ENCODE measurements around the gene CNTN6. TPM values are rescaled to one million over a fixed set of nuclear protein-coding genes. Genes with fewer than 3 reads are reported as not detected.

CNTN6 gene
- total RNA-seq, 2 donors from 2014 or later = not detected

- no peak for ATAC-seq
Observed at GRCh38 chr3:1272546-1273265, 179.9 kb downstream of the CNTN6 start.

GRCh38 chr3:1275495-1275894 lies 182.7 kb downstream of the CNTN6 start:
- Mint-ChIP-seq H3K27ac (no peak overlapping the region), H3K36me3 (peaks cover 4% of the 10 kb centered on the region), H3K9me3 (peaks cover 18% of the 10 kb centered on the region), H3K4me1 (ENCODE audit: low read depth in 2 of 2) (no peaks in the 10 kb centered on the region), H3K27me3 (no peaks in the 10 kb centered on the region), H3K4me3 (no peak overlapping the region)
- ATAC-seq (no peak), DNase-seq (ENCODE audit: low spot score) (no peak)

More at GRCh38 chr3:1272546-1273265, 179.9 kb downstream of the CNTN6 start:
- H3K27ac Mint-ChIP-seq = no peak overlapping the region
- no peak overlapping the region for H3K4me3 Mint-ChIP-seq
- no peaks in the 10 kb centered on the region for H3K4me1 Mint-ChIP-seq (ENCODE audit: low read depth in 2 of 2)
- no peaks in the 10 kb centered on the region for H3K27me3 Mint-ChIP-seq
- no peak for DNase-seq (ENCODE audit: low spot score)
- peaks cover 18% of the 10 kb centered on the region for H3K9me3 Mint-ChIP-seq
- H3K36me3 Mint-ChIP-seq = peaks cover 4% of the 10 kb centered on the region

- Mint-ChIP-seq H3K27me3 (no peaks in the 10 kb centered on the region), H3K4me3 (no peak overlapping the region), H3K36me3 (peaks cover 5% of the 10 kb centered on the region)
Observed at GRCh38 chr3:1287815-1288214, 195.0 kb downstream of the CNTN6 start.

GRCh38 chr3:1288805-1289494 lies 196.1 kb downstream of the CNTN6 start:
- ATAC-seq (no peak), DNase-seq (ENCODE audit: low spot score) (no peak)
- peaks cover 16% of the 10 kb centered on the region for H3K9me3 Mint-ChIP-seq
- H3K4me3 Mint-ChIP-seq = no peak overlapping the region
- no peaks in the 10 kb centered on the region for H3K27me3 Mint-ChIP-seq
- H3K4me1 Mint-ChIP-seq (ENCODE audit: low read depth in 2 of 2) = no peaks in the 10 kb centered on the region
- peaks cover 4% of the 10 kb centered on the region for H3K36me3 Mint-ChIP-seq
- no peak overlapping the region for H3K27ac Mint-ChIP-seq

More at GRCh38 chr3:1287815-1288214, 195.0 kb downstream of the CNTN6 start:
- no peak for DNase-seq (ENCODE audit: low spot score)
- Mint-ChIP-seq H3K4me1 (ENCODE audit: low read depth in 2 of 2) (no peaks in the 10 kb centered on the region), H3K9me3 (peaks cover 11% of the 10 kb centered on the region), H3K27ac (no peak overlapping the region)
- ATAC-seq = no peak

- no peaks in the 10 kb centered on the region for H3K27me3 Mint-ChIP-seq
- DNase-seq (ENCODE audit: low spot score) (no peak), ATAC-seq (no peak)
- H3K9me3 Mint-ChIP-seq = peaks cover 12% of the 10 kb centered on the region
- H3K27ac Mint-ChIP-seq = no peak overlapping the region
- no peaks in the 10 kb centered on the region for H3K4me1 Mint-ChIP-seq (ENCODE audit: low read depth in 2 of 2)
- peaks cover 4% of the 10 kb centered on the region for H3K36me3 Mint-ChIP-seq
- H3K4me3 Mint-ChIP-seq = no peak overlapping the region
Observed at GRCh38 chr3:1292571-1293071, 199.8 kb downstream of the CNTN6 start.

GRCh38 chr3:1294586-1294985 lies 201.8 kb downstream of the CNTN6 start:
- ATAC-seq (no peak), DNase-seq (ENCODE audit: low spot score) (no peak)
- H3K36me3 Mint-ChIP-seq = peaks cover 4% of the 10 kb centered on the region
- no peak overlapping the region for H3K4me3 Mint-ChIP-seq
- no peak overlapping the region for H3K27ac Mint-ChIP-seq
- no peaks in the 10 kb centered on the region for H3K4me1 Mint-ChIP-seq (ENCODE audit: low read depth in 2 of 2)
- H3K27me3 Mint-ChIP-seq = no peaks in the 10 kb centered on the region
- H3K9me3 Mint-ChIP-seq = peaks cover 12% of the 10 kb centered on the region

GRCh38 chr3:1318296-1319005 lies 225.6 kb downstream of the CNTN6 start:
- DNase-seq (ENCODE audit: low spot score) = no peak
- no peak for ATAC-seq
- peaks cover 10% of the 10 kb centered on the region for H3K9me3 Mint-ChIP-seq
- no peaks in the 10 kb centered on the region for H3K4me1 Mint-ChIP-seq (ENCODE audit: low read depth in 2 of 2)
- H3K27ac Mint-ChIP-seq = no peak overlapping the region
- H3K36me3 Mint-ChIP-seq = no peaks in the 10 kb centered on the region
- no peaks in the 10 kb centered on the region for H3K27me3 Mint-ChIP-seq
- H3K4me3 Mint-ChIP-seq = no peak overlapping the region

- no peak for DNase-seq (ENCODE audit: low spot score)
- no peaks in the 10 kb centered on the region for H3K27me3 Mint-ChIP-seq
- no peak overlapping the region for H3K4me3 Mint-ChIP-seq
- no peaks in the 10 kb centered on the region for H3K4me1 Mint-ChIP-seq (ENCODE audit: low read depth in 2 of 2)
- no peak for ATAC-seq
- no peak overlapping the region for H3K27ac Mint-ChIP-seq
- H3K36me3 Mint-ChIP-seq = peaks cover 4% of the 10 kb centered on the region
- peaks cover 18% of the 10 kb centered on the region for H3K9me3 Mint-ChIP-seq
Observed at GRCh38 chr3:1326546-1326945, 233.7 kb downstream of the CNTN6 start.

- Mint-ChIP-seq H3K36me3 (no peaks in the 10 kb centered on the region), H3K27me3 (no peaks in the 10 kb centered on the region), H3K4me3 (no peak overlapping the region), H3K27ac (no peak overlapping the region), H3K9me3 (peaks cover 24% of the 10 kb centered on the region), H3K4me1 (ENCODE audit: low read depth in 2 of 2) (no peaks in the 10 kb centered on the region)
- ATAC-seq = no peak
- no peak for DNase-seq (ENCODE audit: low spot score)
Observed at GRCh38 chr3:1330107-1330506, 237.3 kb downstream of the CNTN6 start.

- no peaks in the 10 kb centered on the region for H3K4me1 Mint-ChIP-seq (ENCODE audit: low read depth in 2 of 2)
- H3K4me3 Mint-ChIP-seq = no peak overlapping the region
- ATAC-seq (no peak), DNase-seq (ENCODE audit: low spot score) (no peak)
- no peaks in the 10 kb centered on the region for H3K27me3 Mint-ChIP-seq
- H3K27ac Mint-ChIP-seq = no peak overlapping the region
- H3K9me3 Mint-ChIP-seq = peaks cover 3% of the 10 kb centered on the region
- H3K36me3 Mint-ChIP-seq = peaks cover 5% of the 10 kb centered on the region
Observed at GRCh38 chr3:1346386-1346785, 253.6 kb downstream of the CNTN6 start.

GRCh38 chr3:1348547-1348946 lies 255.7 kb downstream of the CNTN6 start:
- ATAC-seq = no peak
- H3K9me3 Mint-ChIP-seq = peaks cover 2% of the 10 kb centered on the region
- H3K4me1 Mint-ChIP-seq (ENCODE audit: low read depth in 2 of 2) = no peaks in the 10 kb centered on the region
- no peak overlapping the region for H3K27ac Mint-ChIP-seq
- no peak overlapping the region for H3K4me3 Mint-ChIP-seq
- H3K36me3 Mint-ChIP-seq = peaks cover 5% of the 10 kb centered on the region
- DNase-seq (ENCODE audit: low spot score) = no peak
- H3K27me3 Mint-ChIP-seq = no peaks in the 10 kb centered on the region

GRCh38 chr3:1350885-1351284 lies 258.1 kb downstream of the CNTN6 start:
- peaks cover 7% of the 10 kb centered on the region for H3K9me3 Mint-ChIP-seq
- no peak overlapping the region for H3K4me3 Mint-ChIP-seq
- ATAC-seq (no peak), DNase-seq (ENCODE audit: low spot score) (no peak)
- no peaks in the 10 kb centered on the region for H3K27me3 Mint-ChIP-seq
- H3K4me1 Mint-ChIP-seq (ENCODE audit: low read depth in 2 of 2) = no peaks in the 10 kb centered on the region
- H3K27ac Mint-ChIP-seq = no peak overlapping the region
- peaks cover 5% of the 10 kb centered on the region for H3K36me3 Mint-ChIP-seq

- peaks cover 14% of the 10 kb centered on the region for H3K9me3 Mint-ChIP-seq
- no peak overlapping the region for H3K27ac Mint-ChIP-seq
- H3K27me3 Mint-ChIP-seq = no peaks in the 10 kb centered on the region
- H3K36me3 Mint-ChIP-seq = no peaks in the 10 kb centered on the region
- ATAC-seq = no peak
- H3K4me1 Mint-ChIP-seq (ENCODE audit: low read depth in 2 of 2) = no peaks in the 10 kb centered on the region
- DNase-seq (ENCODE audit: low spot score) = no peak
- H3K4me3 Mint-ChIP-seq = no peak overlapping the region
Observed at GRCh38 chr3:1355691-1356090, 262.9 kb downstream of the CNTN6 start.

GRCh38 chr3:1356101-1356500 lies 263.3 kb downstream of the CNTN6 start:
- no peak for ATAC-seq
- no peaks in the 10 kb centered on the region for H3K36me3 Mint-ChIP-seq
- no peak overlapping the region for H3K4me3 Mint-ChIP-seq
- no peaks in the 10 kb centered on the region for H3K4me1 Mint-ChIP-seq (ENCODE audit: low read depth in 2 of 2)
- H3K9me3 Mint-ChIP-seq = peaks cover 16% of the 10 kb centered on the region
- no peaks in the 10 kb centered on the region for H3K27me3 Mint-ChIP-seq
- H3K27ac Mint-ChIP-seq = no peak overlapping the region
- DNase-seq (ENCODE audit: low spot score) = no peak

Data from natural killer cell treated with Interleukin-12 subunit alpha and Interleukin-12 subunit beta and Interleukin-15 and Interleukin-18, amount 100 ng/mL, for 72 hours (primary cell).